22Rv1 (cell line): ENCODE data around the gene RTL1.

Experiments
- H3K27ac ChIP-seq: fragments of 450-650 bp; 2 replicates; pipeline ENCODE4 v1.5.1; 2017
- CTCF ChIP-seq: fragments of 450-650 bp; IDR thresholded peaks from 2 replicates; pipeline ENCODE4 v1.5.1; 2017; ENCODE audit warnings: mild to moderate bottlenecking
- ZFX ChIP-seq: fragments of 450-650 bp; IDR thresholded peaks from 2 replicates; pipeline ENCODE4 v1.6.1; 2017; ENCODE audit warnings: antibody characterized with exemption, borderline replicate concordance

The RTL1 gene

GRCh38 chr14:100850841-100851585 lies 52.5 kb downstream of the RTL1 start:
- no peak overlapping the region for H3K27ac ChIP-seq
- TF ChIP-seq CTCF (peak; percentile 92), ZFX (no peak)

- TF ChIP-seq ZFX (no peak), CTCF (no peak)
These were observed 54.3 kb downstream of the RTL1 start for GRCh38 chr14:100849115-100849781.

GRCh38 chr14:100846309-100846859 lies 57.1 kb downstream of the RTL1 start:
- TF ChIP-seq ZFX (no peak), CTCF (no peak)
- H3K27ac ChIP-seq, result no peak overlapping the region

More at GRCh38 chr14:100849115-100849781, 54.3 kb downstream of the RTL1 start:
- H3K27ac ChIP-seq, result no peak overlapping the region

GRCh38 chr14:100845341-100845740 lies 58.2 kb downstream of the RTL1 start:
- TF ChIP-seq ZFX (no peak), CTCF (no peak)
- H3K27ac ChIP-seq, result no peak overlapping the region

- no peak overlapping the region for H3K27ac ChIP-seq
- TF ChIP-seq ZFX (no peak), CTCF (no peak)
These were observed 58.7 kb downstream of the RTL1 start for GRCh38 chr14:100844846-100845245.

GRCh38 chr14:100844421-100844820 lies 59.1 kb downstream of the RTL1 start:
- TF ChIP-seq ZFX (no peak), CTCF (no peak)
- no peak overlapping the region for H3K27ac ChIP-seq

GRCh38 chr14:100844082-100844408 lies 59.5 kb downstream of the RTL1 start:
- TF ChIP-seq ZFX, result no peak
- TF ChIP-seq CTCF, result no peak
- H3K27ac ChIP-seq, result no peak overlapping the region
